Keratinocyte (primary cell): ENCODE measurements around the gene DHTKD1. TPM values are rescaled to one million over a fixed set of nuclear protein-coding genes. Genes with fewer than 3 reads are reported as not detected.

ENCODE experiments used
- DNase-seq: peaks from one replicate; pipeline ENCODE4 v3.0.0-alpha.2; 2011; ENCODE audit warnings: low read depth, missing footprints, low spot score
- FAIRE-seq: peaks from 2 replicates; lab custom pipeline; 2011; peaks lifted over from hg19 to GRCh38; lab: Jason Lieb, UNC
- H2AFZ ChIP-seq: 2 replicates; pipeline ENCODE4 v1.6.0; 2012; ENCODE audit warnings: low read length, control low read depth, inconsistent platforms; ENCODE audit not compliant: control insufficient read depth
- H3K27ac ChIP-seq: 2 replicates; pipeline ENCODE4 v1.5.1; 2011; ENCODE audit warnings: low read length; ENCODE audit not compliant: control insufficient read depth, insufficient read depth
- H3K27me3 ChIP-seq: 3 replicates; pipeline ENCODE4 v1.6.0; 2011; ENCODE audit warnings: low read length; ENCODE audit not compliant: control insufficient read depth, insufficient read depth; ENCODE audit errors: extremely low read depth
- H3K36me3 ChIP-seq, 2 experiments: 2 replicates in 1 of 2; 3 replicates in 1 of 2; pipeline ENCODE4 v1.5.1; 2011; ENCODE audit warnings: low read length in 2 of 2, mild to moderate bottlenecking in 1 of 2; ENCODE audit not compliant: control insufficient read depth in 2 of 2, insufficient read depth in 2 of 2; ENCODE audit errors: extremely low read depth in 1 of 2
- H3K4me1 ChIP-seq: 3 replicates; pipeline ENCODE4 v1.5.1; 2011; ENCODE audit warnings: low read length; ENCODE audit not compliant: control insufficient read depth, insufficient read depth; ENCODE audit errors: extremely low read depth
- H3K4me2 ChIP-seq: 3 replicates; pipeline ENCODE4 v1.6.0; 2011; ENCODE audit warnings: low read depth, low read length; ENCODE audit not compliant: control insufficient read depth, insufficient read depth; ENCODE audit errors: extremely low read depth
- H3K4me3 ChIP-seq, 3 experiments: fragments of 200-600 bp in 1 of 3; sonication (generic) in 1 of 3; 2 replicates in 2 of 3; 3 replicates in 1 of 3; pipeline ENCODE4 v1.5.1; 2011 to 2016; ENCODE audit warnings: low read length in 3 of 3, mild to moderate bottlenecking in 3 of 3, control low read depth in 2 of 3, inconsistent platforms in 1 of 3, low read depth in 1 of 3, mixed read lengths in 1 of 3, mixed run types in 1 of 3, moderate library complexity in 1 of 3; ENCODE audit not compliant: control insufficient read depth in 2 of 3, insufficient read depth in 2 of 3; ENCODE audit errors: extremely low read depth in 1 of 3
- H3K79me2 ChIP-seq: 2 replicates; pipeline ENCODE4 v1.6.0; 2012; ENCODE audit warnings: low read length; ENCODE audit not compliant: control insufficient read depth, insufficient read depth
- H3K9ac ChIP-seq: 3 replicates; pipeline ENCODE4 v1.6.0; 2011; ENCODE audit warnings: low read length; ENCODE audit not compliant: control insufficient read depth, insufficient read depth; ENCODE audit errors: extremely low read depth
- H3K9me1 ChIP-seq: 3 replicates; pipeline ENCODE4 v1.6.0; 2011; ENCODE audit warnings: low read length; ENCODE audit not compliant: control insufficient read depth, insufficient read depth; ENCODE audit errors: extremely low read depth
- H3K9me3 ChIP-seq: 2 replicates; pipeline ENCODE4 v1.5.1; 2012; ENCODE audit warnings: low read depth, low read length; ENCODE audit not compliant: control insufficient read depth
- H4K20me1 ChIP-seq: 3 replicates; pipeline ENCODE4 v1.6.0; 2011; ENCODE audit warnings: low read length; ENCODE audit not compliant: control insufficient read depth, insufficient read depth; ENCODE audit errors: extremely low read depth
- CTCF ChIP-seq, 3 experiments: IDR thresholded peaks in 1 of 3; conservative IDR thresholded peaks in 1 of 3; optimal IDR thresholded peaks in 1 of 3; 2 replicates in 2 of 3; 3 replicates in 1 of 3; pipeline versions ENCODE3 to v1.5.1; 2011; ENCODE audit warnings: low read length in 3 of 3, mild to moderate bottlenecking in 3 of 3, moderate library complexity in 2 of 3, control low read depth in 1 of 3, inconsistent platforms in 1 of 3; ENCODE audit not compliant: insufficient read depth in 2 of 3; ENCODE audit errors: extremely low read depth in 1 of 3
- EZH2 ChIP-seq: IDR thresholded peaks from one replicate; pipeline ENCODE4 v1.6.1; 2012; ENCODE audit warnings: inconsistent platforms, mild to moderate bottlenecking, low read length, moderate library complexity
- dilution Hi-C: fragments of 300-500 bp; cut with MboI; formaldehyde crosslinking; loops from one replicate; pipeline ENCODE4 v1.7.0; 2020; ENCODE audit warnings: low sequenced_read_pairs; ENCODE audit not compliant: extremely low pct_ligation_motif_present
- polyA plus RNA-seq, 5 experiments: library from polyadenylated mRNA; depleted of rRNA in 3 of 5; stranded (reverse) in 3 of 5; stranded (forward) in 1 of 5; unstranded in 1 of 5; fragments of >200 nt; gene quantifications; 1 replicate in 1 of 5; 2 replicates in 3 of 5; 3 replicates in 1 of 5; pipeline versions ENCODE4 v1.2.1 to v1.2.3, GENCODE V29; 2011 to 2012; ENCODE audit warnings: missing spikeins in 2 of 5, low read depth in 1 of 5, low replicate concordance in 1 of 5

The DHTKD1 gene
- polyA plus RNA-seq, 1 donor (not counting 4 experiments of a cell fraction or from before 2014, with no cell fraction given), result 12.8 TPM

GRCh38 chr10:12061124-12061523 lies 7.6 kb upstream of the DHTKD1 start:
- no peak for DNase-seq
- dilution Hi-C loops, result no loop called here

GRCh38 chr10:12062754-12063482 lies 5.8 kb upstream of the DHTKD1 start:
- dilution Hi-C loops, result no loop called here
- FAIRE-seq, result no peak
- no peak for TF ChIP-seq EZH2
- no peak for TF ChIP-seq CTCF (optimal IDR thresholded peaks at IDR 0.05 in 1 of 3, IDR thresholded peaks at IDR 0.05 in 1 of 3, conservative IDR thresholded peaks at IDR 0.05 in 1 of 3; ENCODE audit: extremely low read depth in 1 of 3, insufficient read depth in 2 of 3, low read length in 3 of 3)
- H3K27me3 ChIP-seq, result no peaks in the 10 kb centered on the region
- H3K4me3 ChIP-seq, result no peak overlapping the region
- no peaks in the 10 kb centered on the region for H3K79me2 ChIP-seq
- no peak overlapping the region for H2AFZ ChIP-seq
- no peak overlapping the region for H3K27ac ChIP-seq
- no peaks in the 10 kb centered on the region for H3K9me1 ChIP-seq
- DNase-seq, result no peak
- peaks cover 10% of the 10 kb centered on the region for H3K4me1 ChIP-seq
- no peak overlapping the region for H3K4me2 ChIP-seq
- H3K36me3 ChIP-seq, result no peaks in the 10 kb centered on the region
- no peaks in the 10 kb centered on the region for H4K20me1 ChIP-seq
- no peak overlapping the region for H3K9ac ChIP-seq
- no peaks in the 10 kb centered on the region for H3K9me3 ChIP-seq

More at GRCh38 chr10:12061124-12061523, 7.6 kb upstream of the DHTKD1 start:
- Histone ChIP-seq H3K4me3 (no peak overlapping the region), H3K9me3 (no peaks in the 10 kb centered on the region), H3K79me2 (no peaks in the 10 kb centered on the region), H3K4me2 (no peak overlapping the region), H3K27ac (no peak overlapping the region), H3K9ac (no peak overlapping the region), H3K9me1 (no peaks in the 10 kb centered on the region), H2AFZ (no peak overlapping the region), H3K4me1 (no peaks in the 10 kb centered on the region), H3K36me3 (no peaks in the 10 kb centered on the region), H4K20me1 (no peaks in the 10 kb centered on the region), H3K27me3 (no peaks in the 10 kb centered on the region)
- no peak for FAIRE-seq
- no peak for TF ChIP-seq CTCF (optimal IDR thresholded peaks at IDR 0.05 in 1 of 3, IDR thresholded peaks at IDR 0.05 in 1 of 3, conservative IDR thresholded peaks at IDR 0.05 in 1 of 3; ENCODE audit: extremely low read depth in 1 of 3, insufficient read depth in 2 of 3, low read length in 3 of 3)
- no peak for TF ChIP-seq EZH2
